ENCODE data around the gene NHSL1. TPM values are rescaled to one million over a fixed set of nuclear protein-coding genes. Genes with fewer than 3 reads are reported as not detected.

The NHSL1 gene
- total and polyA plus RNA-seq, 2 of the 8 experiments (the other 6 are each of a cell fraction or from before 2014, with no cell fraction given) = 7.2 to 32.4 TPM

- no peaks in the 10 kb centered on the region for H3K79me2 ChIP-seq (ENCODE audit: control insufficient read depth in 1 of 2, insufficient read depth in 2 of 2, low read length in 2 of 2)
- H3K4ac ChIP-seq (replicated peaks; ENCODE audit: insufficient read length, low read depth, low read length) = no peak overlapping the region
- no peaks in the 10 kb centered on the region for H3K36me3 ChIP-seq (ENCODE audit: control insufficient read depth in 2 of 4, insufficient read depth in 4 of 4, low read length in 3 of 4)
- no peak overlapping the region for H2BK15ac ChIP-seq (ENCODE audit: low read length)
- DNase-seq (ENCODE audit: low read depth in 1 of 2, low spot score in 2 of 2) (no peak), FAIRE-seq (no peak)
- no peak overlapping the region for H2BK5ac ChIP-seq (ENCODE audit: low read depth, low read length)
- POLR2A ChIA-PET (ENCODE audit: partially characterized antibody) = no interaction called here
- CTCF ChIA-PET (ENCODE audit: partially characterized antibody) = interaction anchor here (0.6 to 1.8 kb wide), 4 partner anchors 18 to 91 kb away, joined by 3 to 5 read pairs (median 4); no protein-coding TSS in a partner anchor
- H2BK12ac ChIP-seq (ENCODE audit: low read depth, low read length) = no peak overlapping the region
- H3K14ac ChIP-seq (ENCODE audit: insufficient read length) = no peak overlapping the region
- H3K4me1 ChIP-seq (replicated peaks in 1 of 4; ENCODE audit: control insufficient read depth in 3 of 4, insufficient read depth in 4 of 4, low read length in 3 of 4) = peaks cover 0 to 8% (median 1%) of the 10 kb centered on the region in 4 experiments; a peak in 2 of 7 replicates
- no peak overlapping the region for H2BK20ac ChIP-seq (ENCODE audit: low read length)
- no peak overlapping the region for H4K91ac ChIP-seq (replicated peaks; ENCODE audit: insufficient read length, low read length)
- no peak overlapping the region for H3K23ac ChIP-seq (ENCODE audit: insufficient read length)
- no peak overlapping the region for H3K56ac ChIP-seq (replicated peaks; ENCODE audit: insufficient read length, low read depth, low read length)
- H3K9ac ChIP-seq (replicated peaks in 1 of 4; ENCODE audit: extremely low read depth in 1 of 4, low read depth in 3 of 4, low read length in 3 of 4) = no peak overlapping the region
- H2BK120ac ChIP-seq (replicated peaks; ENCODE audit: low read depth, low read length) = no peak overlapping the region
- H4K8ac ChIP-seq (ENCODE audit: extremely low read depth, insufficient read depth, low read length) = no peak overlapping the region
- H2AK5ac ChIP-seq (ENCODE audit: low read depth, low read length) = no peak overlapping the region
- no peaks in the 10 kb centered on the region for H3K23me2 ChIP-seq (ENCODE audit: low read depth, low read length)
- H3K18ac ChIP-seq (ENCODE audit: extremely low read depth, low read length) = no peak overlapping the region
- H3K4me2 ChIP-seq (ENCODE audit: insufficient read depth in 1 of 2, low read depth in 2 of 2, low read length in 2 of 2) = no peak overlapping the region
- no peaks in the 10 kb centered on the region for H3K9me3 ChIP-seq (ENCODE audit: insufficient read depth in 2 of 2, low read depth in 1 of 2, low read length in 1 of 2)
- H4K5ac ChIP-seq (ENCODE audit: insufficient read length, low read depth, low read length) = no peak overlapping the region
- H2AFZ ChIP-seq (ENCODE audit: low read length) = no peak overlapping the region
- no peak overlapping the region for H3K4me3 ChIP-seq (ENCODE audit: extremely low read depth in 1 of 4, insufficient read depth in 2 of 4, low read depth in 3 of 4, low read length in 4 of 4)
- TF ChIP-seq ASH2L (IDR thresholded peaks at IDR 0.05; ENCODE audit: low read length) (no peak), BACH1 (IDR thresholded peaks at IDR 0.05; ENCODE audit: low read length) (no peak), SP1 (IDR thresholded peaks at IDR 0.05; ENCODE audit: low read depth, low read length) (no peak), GTF2F1 (IDR thresholded peaks at IDR 0.05; ENCODE audit: borderline replicate concordance, low read depth, low read length) (no peak), KDM1A (IDR thresholded peaks at IDR 0.05; ENCODE audit: borderline replicate concordance, low read length) (no peak), CBX5 (IDR thresholded peaks at IDR 0.05; ENCODE audit: low read depth, low read length) (no peak), TBP (IDR thresholded peaks at IDR 0.05; ENCODE audit: low read depth, low read length) (no peak), POU5F1 (IDR thresholded peaks at IDR 0.05; ENCODE audit: low read depth, low read length) (no peak), EGR1 (IDR thresholded peaks at IDR 0.05; ENCODE audit: borderline replicate concordance, low read depth, low read length) (no peak), ZNF274 (IDR thresholded peaks at IDR 0.05; ENCODE audit: borderline replicate concordance, extremely low read depth, low read length) (no peak), BCL11A (IDR thresholded peaks at IDR 0.05; ENCODE audit: low read depth in 2 of 2, low read length in 2 of 2) (no peak), JUN (IDR thresholded peaks at IDR 0.05; ENCODE audit: low read depth, low read length) (no peak), CEBPB (IDR thresholded peaks at IDR 0.05; ENCODE audit: low read depth, low read length) (no peak), RFX5 (IDR thresholded peaks at IDR 0.05; ENCODE audit: borderline replicate concordance, low read depth, low read length) (no peak), HDAC6 (IDR thresholded peaks at IDR 0.05; ENCODE audit: low read depth, low read length) (no peak), BRCA1 (IDR thresholded peaks at IDR 0.05; ENCODE audit: low read depth, low read length) (no peak)
- TF ChIP-seq, protein P1, sequence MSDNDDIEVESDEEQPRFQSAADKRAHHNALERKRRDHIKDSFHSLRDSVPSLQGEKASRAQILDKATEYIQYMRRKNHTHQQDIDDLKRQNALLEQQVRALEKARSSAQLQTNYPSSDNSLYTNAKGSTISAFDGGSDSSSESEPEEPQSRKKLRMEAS (IDR thresholded peaks at IDR 0.05) = no peak
- no peaks in the 10 kb centered on the region for H3K27me3 ChIP-seq (replicated peaks in 1 of 4; ENCODE audit: control insufficient read depth in 3 of 4, extremely low read depth in 1 of 4, insufficient read depth in 3 of 4, low read length in 3 of 4)
- no peak overlapping the region for H3K27ac ChIP-seq (ENCODE audit: low read depth, low read length)
- no peaks in the 10 kb centered on the region for H3K79me1 ChIP-seq (ENCODE audit: low read depth, low read length)
- no peaks in the 10 kb centered on the region for H4K20me1 ChIP-seq (replicated peaks in 1 of 2; ENCODE audit: control insufficient read depth in 1 of 2, insufficient read depth in 2 of 2, low read length in 2 of 2)
Measured at GRCh38 chr6:138377042-138377441, 122.3 kb downstream of the NHSL1 start.
